Neural crest cell (in vitro differentiated cells): ENCODE results near the gene GET3. TPM values are rescaled to one million over a fixed set of nuclear protein-coding genes. Genes with fewer than 3 reads are reported as not detected.

Experiments
- microRNA-seq: library from miRNA; unstranded; fragments of <30 nt; microRNA quantifications from one replicate; pipeline ENCODE4, GENCODE V29; 2020
- total RNA-seq: library from RNA; stranded (reverse); gene quantifications from 2 replicates; pipeline ENCODE4 v1.2.1, GENCODE V29; 2021

GET3 gene
- total RNA-seq, 1 donor from 2014 or later, result 72.5 TPM

Small RNA genes lying within 50 kb of the gene (microRNA-seq; reads per million reads assigned to microRNA genes)
- gene MIR5684, result not detected

Other genes with a start within 250 kb of the GET3 start
- gene ZNF564, start 186.0 kb upstream of the GET3 start, total RNA-seq, result 9.9 and 10.7 TPM in 2 replicates
- 10.3 and 12.2 TPM in 2 replicates for gene ZNF490, start 126.7 kb upstream of the GET3 start, total RNA-seq
- gene ZNF791, start 126.6 kb upstream of the GET3 start, total RNA-seq, result 18.9 and 22.4 TPM in 2 replicates
- gene MAN2B1, start 70.8 kb upstream of the GET3 start, total RNA-seq, result 99.8 and 103 TPM in 2 replicates
- gene WDR83, start 70.7 kb upstream of the GET3 start, total RNA-seq, result 19.0 and 19.9 TPM in 2 replicates
- 98.8 and 106 TPM in 2 replicates for gene DHPS, start 55.6 kb upstream of the GET3 start, total RNA-seq
- not detected in 2 replicates for gene GNG14, start 49.5 kb upstream of the GET3 start, total RNA-seq
- gene FBXW9, start 40.9 kb upstream of the GET3 start, total RNA-seq, result 15.9 and 16.0 TPM in 2 replicates
- 127 and 138 TPM in 2 replicates for gene TNPO2, start 13.6 kb upstream of the GET3 start, total RNA-seq
- 233 and 246 TPM in 2 replicates for gene TRIR, start 2.8 kb upstream of the GET3 start, total RNA-seq
- not detected in 2 replicates for gene BEST2, start 14.3 kb downstream of the GET3 start, total RNA-seq
- 27.9 and 28.8 TPM in 2 replicates for gene HOOK2, start 38.1 kb downstream of the GET3 start, total RNA-seq
- 9.3 and 9.6 TPM in 2 replicates for gene JUNB, start 54.0 kb downstream of the GET3 start, total RNA-seq
- 651 and 672 TPM in 2 replicates for gene PRDX2, start 64.3 kb downstream of the GET3 start, total RNA-seq
- 34.7 and 49.1 TPM in 2 replicates for gene THSD8, start 64.6 kb downstream of the GET3 start, total RNA-seq
- 74.5 and 87.4 TPM in 2 replicates for gene RNASEH2A, start 69.1 kb downstream of the GET3 start, total RNA-seq
- gene RTBDN, start 97.1 kb downstream of the GET3 start, total RNA-seq, result 0.36 TPM in 1 of 2 replicates, not detected in the other
- gene MAST1, start 101.0 kb downstream of the GET3 start, total RNA-seq, result 16.7 and 17.7 TPM in 2 replicates
- 8.6 and 11.2 TPM in 2 replicates for gene DNASE2, start 144.0 kb downstream of the GET3 start, total RNA-seq
- gene KLF1, start 149.7 kb downstream of the GET3 start, total RNA-seq, result 0.18 TPM in 1 of 2 replicates, not detected in the other
- gene GCDH, start 153.7 kb downstream of the GET3 start, total RNA-seq, result 46.7 and 48.3 TPM in 2 replicates
- 1.4 and 2.0 TPM in 2 replicates for gene SYCE2, start 181.8 kb downstream of the GET3 start, total RNA-seq
- gene FARSA, start 196.2 kb downstream of the GET3 start, total RNA-seq, result 81.6 and 83.1 TPM in 2 replicates
- 670 and 679 TPM in 2 replicates for gene CALR, start 201.1 kb downstream of the GET3 start, total RNA-seq
- 77.3 and 82.8 TPM in 2 replicates for gene RAD23A, start 208.4 kb downstream of the GET3 start, total RNA-seq
- gene GADD45GIP1, start 219.7 kb downstream of the GET3 start, total RNA-seq, result 26.0 and 26.4 TPM in 2 replicates
- not detected in 2 replicates for gene DAND5, start 232.1 kb downstream of the GET3 start, total RNA-seq